Measurements from ENCODE around the gene FRMD8.

Gene FRMD8

DNA sequence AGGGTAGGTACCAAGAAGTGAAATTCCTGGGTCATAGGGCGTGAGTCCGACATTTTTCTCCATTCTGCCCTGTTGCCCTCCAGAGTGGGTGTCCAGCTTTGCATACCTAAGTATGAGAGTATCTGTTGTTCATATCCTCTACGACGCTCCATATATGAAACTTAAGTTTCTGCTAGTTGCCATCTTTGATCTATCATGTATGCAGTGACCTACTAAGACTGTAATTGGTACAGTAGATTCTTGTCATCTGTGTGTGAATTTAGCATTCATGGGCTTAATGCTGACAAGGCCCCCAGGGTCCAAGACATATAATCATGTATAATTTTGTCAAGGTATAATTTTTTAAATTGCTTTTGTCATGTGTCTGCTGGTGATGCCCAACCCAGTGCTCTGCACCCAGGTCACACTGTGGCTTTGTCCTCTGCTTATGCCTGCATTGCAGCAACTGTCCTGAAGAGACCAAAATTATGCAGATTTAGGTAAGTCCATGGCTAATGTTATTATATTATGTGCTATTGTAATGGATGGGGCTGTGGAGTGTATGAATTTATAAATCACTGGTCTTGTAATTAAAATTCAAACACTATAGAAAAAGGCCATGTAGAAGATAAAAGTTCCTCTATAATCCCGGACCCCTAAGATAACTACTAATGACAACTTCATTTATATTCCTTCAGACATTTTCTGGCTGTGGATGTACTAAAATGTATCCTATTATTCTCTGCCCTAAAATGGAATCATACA is 48.4 kb downstream of the FRMD8 start:
- DNase-seq (ENCODE audit: low read depth): peak; percentile 50
- TF ChIP-seq, protein P1, sequence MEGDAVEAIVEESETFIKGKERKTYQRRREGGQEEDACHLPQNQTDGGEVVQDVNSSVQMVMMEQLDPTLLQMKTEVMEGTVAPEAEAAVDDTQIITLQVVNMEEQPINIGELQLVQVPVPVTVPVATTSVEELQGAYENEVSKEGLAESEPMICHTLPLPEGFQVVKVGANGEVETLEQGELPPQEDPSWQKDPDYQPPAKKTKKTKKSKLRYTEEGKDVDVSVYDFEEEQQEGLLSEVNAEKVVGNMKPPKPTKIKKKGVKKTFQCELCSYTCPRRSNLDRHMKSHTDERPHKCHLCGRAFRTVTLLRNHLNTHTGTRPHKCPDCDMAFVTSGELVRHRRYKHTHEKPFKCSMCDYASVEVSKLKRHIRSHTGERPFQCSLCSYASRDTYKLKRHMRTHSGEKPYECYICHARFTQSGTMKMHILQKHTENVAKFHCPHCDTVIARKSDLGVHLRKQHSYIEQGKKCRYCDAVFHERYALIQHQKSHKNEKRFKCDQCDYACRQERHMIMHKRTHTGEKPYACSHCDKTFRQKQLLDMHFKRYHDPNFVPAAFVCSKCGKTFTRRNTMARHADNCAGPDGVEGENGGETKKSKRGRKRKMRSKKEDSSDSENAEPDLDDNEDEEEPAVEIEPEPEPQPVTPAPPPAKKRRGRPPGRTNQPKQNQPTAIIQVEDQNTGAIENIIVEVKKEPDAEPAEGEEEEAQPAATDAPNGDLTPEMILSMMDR (IDR thresholded peaks at IDR 0.05; ENCODE audit: low read length, missing control alignments): no peak
- peak overlapping the region; percentile 33 for H3K4me3 ChIP-seq (replicated peaks; ENCODE audit: low read depth, low read length)

DNA sequence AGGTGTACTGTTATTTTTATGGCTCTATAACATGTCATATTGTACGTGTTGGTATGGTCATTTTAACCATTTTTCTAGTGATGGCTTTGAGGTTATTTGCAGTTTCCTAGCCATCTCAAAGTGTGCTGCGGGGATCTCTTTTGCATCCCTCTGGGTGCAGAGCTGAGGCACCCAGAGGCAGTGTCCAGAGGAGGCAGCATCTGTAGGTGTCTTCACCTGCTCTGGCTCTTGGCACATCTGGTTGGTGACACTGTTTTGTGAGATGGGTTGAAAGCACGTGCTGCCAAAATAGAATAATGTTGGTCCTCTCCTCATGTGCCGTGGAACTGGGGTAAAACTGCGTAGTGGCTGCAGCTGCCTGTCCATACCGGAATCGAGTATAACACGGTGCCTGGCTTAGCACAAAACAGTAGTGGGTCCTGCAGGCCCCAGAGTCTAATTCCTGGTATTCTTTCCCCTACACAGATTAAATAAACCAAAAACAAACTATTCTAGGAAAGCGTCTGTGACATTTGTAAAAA is 49.0 kb downstream of the FRMD8 start:
- peak; percentile 49 for DNase-seq (ENCODE audit: low read depth)
- TF ChIP-seq, protein P1 (IDR thresholded peaks at IDR 0.05; ENCODE audit: low read length, missing control alignments): no peak
- peak overlapping the region; percentile 26 for H3K4me3 ChIP-seq (replicated peaks; ENCODE audit: low read depth, low read length)

GRCh38 chr11:65435981-65436411 is 49.6 kb downstream of the FRMD8 start:
- peak; percentile 54 for DNase-seq (ENCODE audit: low read depth)
- TF ChIP-seq, protein P1 (IDR thresholded peaks at IDR 0.05; ENCODE audit: low read length, missing control alignments): no peak
- peak overlapping the region; percentile 6 for H3K4me3 ChIP-seq (replicated peaks; ENCODE audit: low read depth, low read length)

GRCh38 chr11:65436412-65437032 is 50.1 kb downstream of the FRMD8 start:
- peak overlapping the region; percentile 16 for H3K4me3 ChIP-seq (replicated peaks; ENCODE audit: low read depth, low read length)
- peak; percentile 53 for DNase-seq (ENCODE audit: low read depth)
- TF ChIP-seq, protein P1 (IDR thresholded peaks at IDR 0.05; ENCODE audit: low read length, missing control alignments): no peak

GRCh38 chr11:65437436-65438227 is 51.2 kb downstream of the FRMD8 start:
- H3K4me3 ChIP-seq (replicated peaks; ENCODE audit: low read depth, low read length): peak overlapping the region; percentile 8
- TF ChIP-seq, protein P1 (IDR thresholded peaks at IDR 0.05; ENCODE audit: low read length, missing control alignments): no peak
- peak; percentile 50 for DNase-seq (ENCODE audit: low read depth)

GRCh38 chr11:65438257-65439151 is 52.1 kb downstream of the FRMD8 start:
- H3K4me3 ChIP-seq (replicated peaks; ENCODE audit: low read depth, low read length): no peak overlapping the region
- DNase-seq (ENCODE audit: low read depth): peak; percentile 39
- TF ChIP-seq, protein P1 (IDR thresholded peaks at IDR 0.05; ENCODE audit: low read length, missing control alignments): no peak

Measured in fibroblast of pulmonary artery (primary cell).